ENCODE results near the gene ATG9B. TPM values are rescaled to one million over a fixed set of nuclear protein-coding genes. Genes with fewer than 3 reads are reported as not detected.

The ATG9B gene
- total and polyA plus RNA-seq, 9 of the 15 experiments (the other 6 are each of a cell fraction or from before 2014, with no cell fraction given) = 0.29 to 8.0 (median 2.1) TPM

DNA sequence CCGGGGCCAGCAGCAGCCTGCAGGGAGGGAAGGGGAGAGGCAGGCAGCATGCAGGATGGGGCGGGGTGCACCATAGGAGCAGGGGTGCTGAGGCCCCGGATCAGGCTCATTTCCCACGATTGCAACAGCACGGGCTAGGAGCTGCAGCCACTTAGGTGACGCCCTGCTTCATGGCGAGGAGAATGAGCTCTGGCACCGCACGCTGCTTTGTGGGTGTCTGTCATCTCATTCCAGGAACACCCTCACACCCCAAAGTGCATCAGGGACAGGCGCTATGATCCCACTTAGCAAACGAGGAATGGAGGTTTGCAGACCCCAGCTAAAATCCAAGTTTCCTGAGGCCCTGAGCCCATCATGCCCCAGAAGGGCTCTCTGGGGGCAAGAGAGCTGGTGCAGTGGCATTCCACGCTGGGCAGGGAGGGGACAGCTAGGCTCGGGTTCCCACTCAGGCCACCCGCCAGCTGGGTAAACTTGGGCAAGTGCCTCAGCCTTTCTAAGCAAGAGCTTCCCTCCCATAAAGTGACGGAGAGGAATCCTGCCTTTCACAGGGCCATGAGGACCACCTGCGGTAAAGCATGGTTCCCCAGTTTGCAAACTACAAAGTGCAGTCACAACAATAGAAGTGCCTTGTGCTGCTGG lies 55.4 kb downstream of the ATG9B start (continued):
- TF ChIP-seq ZNF589 (CRISPR knock-in tag; IDR thresholded peaks at IDR 0.05; ENCODE audit: low read depth) = peak; percentile 84
- 0 out of 2 replicates have a peak, but pooled peaks have one; percentile 49 for TF ChIP-seq ZNF75A (CRISPR knock-in tag; IDR thresholded peaks at IDR 0.05)
- peak; percentile 79 for TF ChIP-seq MYC (IDR thresholded peaks at IDR 0.05; ENCODE audit: low read depth, low read length)
- TF ChIP-seq MYC (CRISPR knock-in tag; IDR thresholded peaks at IDR 0.05; ENCODE audit: borderline replicate concordance, low read depth) = no peak; the same call in 1 of the 2 replicates
- TF ChIP-seq PRMT5 (CRISPR knock-in tag; IDR thresholded peaks at IDR 0.05) = no peak
- peak; percentile 92 for TF ChIP-seq SMAD4 (CRISPR knock-in tag; conservative IDR thresholded peaks at IDR 0.05)
- peak; percentile 18 for TF ChIP-seq RBBP5 (IDR thresholded peaks at IDR 0.05; ENCODE audit: borderline replicate concordance, insufficient read depth, low read length, poor library complexity, severe bottlenecking)
- no peak for TF ChIP-seq ELF1 (tag; IDR thresholded peaks at IDR 0.05)
- peak; percentile 54; the same call in 1 of the 2 replicates for TF ChIP-seq ZNF134 (CRISPR knock-in tag; conservative IDR thresholded peaks at IDR 0.05)
- TF ChIP-seq, protein P1, sequence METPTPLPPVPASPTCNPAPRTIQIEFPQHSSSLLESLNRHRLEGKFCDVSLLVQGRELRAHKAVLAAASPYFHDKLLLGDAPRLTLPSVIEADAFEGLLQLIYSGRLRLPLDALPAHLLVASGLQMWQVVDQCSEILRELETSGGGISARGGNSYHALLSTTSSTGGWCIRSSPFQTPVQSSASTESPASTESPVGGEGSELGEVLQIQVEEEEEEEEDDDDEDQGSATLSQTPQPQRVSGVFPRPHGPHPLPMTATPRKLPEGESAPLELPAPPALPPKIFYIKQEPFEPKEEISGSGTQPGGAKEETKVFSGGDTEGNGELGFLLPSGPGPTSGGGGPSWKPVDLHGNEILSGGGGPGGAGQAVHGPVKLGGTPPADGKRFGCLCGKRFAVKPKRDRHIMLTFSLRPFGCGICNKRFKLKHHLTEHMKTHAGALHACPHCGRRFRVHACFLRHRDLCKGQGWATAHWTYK (CRISPR knock-in tag; IDR thresholded peaks at IDR 0.05) = peak; percentile 64
- TF ChIP-seq CEBPG (CRISPR knock-in tag; IDR thresholded peaks at IDR 0.05) = peak; percentile 97
- peak in 1 of 2 experiments; percentile 89; a peak in 2 of 4 replicates for TF ChIP-seq CEBPG (tag; conservative IDR thresholded peaks at IDR 0.05 in 1 of 2, IDR thresholded peaks at IDR 0.05 in 1 of 2)
- no peak for TF ChIP-seq SMAD2 (IDR thresholded peaks at IDR 0.05; ENCODE audit: low read depth, low read length)
- TF ChIP-seq TEAD1 (CRISPR knock-in tag; IDR thresholded peaks at IDR 0.05) = 0 out of 4 replicates have a peak, but pooled peaks of 1 of the 2 experiments have one; percentile 40
- 0 out of 2 replicates have a peak, but pooled peaks have one; percentile 37 for TF ChIP-seq ATF7 (IDR thresholded peaks at IDR 0.05)
- TF ChIP-seq SPI1 (IDR thresholded peaks at IDR 0.05; ENCODE audit: borderline replicate concordance, low read depth, low read length) = no peak
- peak; percentile 87 for TF ChIP-seq ZNF583 (CRISPR knock-in tag; IDR thresholded peaks at IDR 0.05)
- TF ChIP-seq NR2C1 (IDR thresholded peaks at IDR 0.05) = no peak
- TF ChIP-seq NR2C1 (tag; IDR thresholded peaks at IDR 0.05) = peak; percentile 46; the same call in 1 of the 2 replicates
- no peak for TF ChIP-seq ETV5 (CRISPR knock-in tag; IDR thresholded peaks at IDR 0.05; ENCODE audit: low read depth)
- peak; percentile 21; the same call in 1 of the 2 replicates for TF ChIP-seq CTBP1 (IDR thresholded peaks at IDR 0.05; ENCODE audit: borderline replicate concordance)
- no peak for TF ChIP-seq ZNF217 (CRISPR knock-in tag; IDR thresholded peaks at IDR 0.05)
- TF ChIP-seq NR4A1 (CRISPR knock-in tag; IDR thresholded peaks at IDR 0.05) = 0 out of 2 replicates have a peak, but pooled peaks have one; percentile 76
- TF ChIP-seq NR4A1 (tag; IDR thresholded peaks at IDR 0.05) = no peak
- no peak for TF ChIP-seq ZNF12 (CRISPR knock-in tag; IDR thresholded peaks at IDR 0.05)
- TF ChIP-seq, protein P2, sequence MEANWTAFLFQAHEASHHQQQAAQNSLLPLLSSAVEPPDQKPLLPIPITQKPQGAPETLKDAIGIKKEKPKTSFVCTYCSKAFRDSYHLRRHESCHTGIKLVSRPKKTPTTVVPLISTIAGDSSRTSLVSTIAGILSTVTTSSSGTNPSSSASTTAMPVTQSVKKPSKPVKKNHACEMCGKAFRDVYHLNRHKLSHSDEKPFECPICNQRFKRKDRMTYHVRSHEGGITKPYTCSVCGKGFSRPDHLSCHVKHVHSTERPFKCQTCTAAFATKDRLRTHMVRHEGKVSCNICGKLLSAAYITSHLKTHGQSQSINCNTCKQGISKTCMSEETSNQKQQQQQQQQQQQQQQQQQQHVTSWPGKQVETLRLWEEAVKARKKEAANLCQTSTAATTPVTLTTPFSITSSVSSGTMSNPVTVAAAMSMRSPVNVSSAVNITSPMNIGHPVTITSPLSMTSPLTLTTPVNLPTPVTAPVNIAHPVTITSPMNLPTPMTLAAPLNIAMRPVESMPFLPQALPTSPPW (CRISPR knock-in tag; IDR thresholded peaks at IDR 0.05) = peak; percentile 61
- 0 out of 2 replicates have a peak, but pooled peaks have one; percentile 16 for TF ChIP-seq JUND (IDR thresholded peaks at IDR 0.05; ENCODE audit: borderline replicate concordance, low read depth, low read length)
- TF ChIP-seq JUND (tag; IDR thresholded peaks at IDR 0.05; ENCODE audit: borderline replicate concordance, low read depth, low read length) = no peak
- no peak for TF ChIP-seq NR1H2 (CRISPR knock-in tag; IDR thresholded peaks at IDR 0.05)
